KMS-11 (cell line): ENCODE data around the gene PLXNA4.

Experiments used
- H2AFZ ChIP-seq: fragments of 200-600 bp; sonication (generic); 2 replicates; pipeline ENCODE4 v1.6.1; 2016; ENCODE audit warnings: antibody characterized with exemption, mixed run types, low read depth
- H3K27ac ChIP-seq: fragments of 200-600 bp; sonication (generic); 2 replicates; pipeline ENCODE4 v1.6.1; 2016; ENCODE audit warnings: mild to moderate bottlenecking, mixed run types
- H3K27me3 ChIP-seq: fragments of 200-600 bp; sonication (generic); 2 replicates; pipeline ENCODE4 v1.6.1; 2017; ENCODE audit warnings: mild to moderate bottlenecking, low read depth, mixed run types, moderate library complexity; ENCODE audit not compliant: insufficient read depth
- H3K36me3 ChIP-seq: fragments of 200-600 bp; sonication (generic); 2 replicates; pipeline ENCODE4 v1.6.1; 2017; ENCODE audit warnings: mild to moderate bottlenecking, mixed run types; ENCODE audit not compliant: insufficient read depth
- H3K4me1 ChIP-seq: fragments of 200-600 bp; sonication (generic); 2 replicates; pipeline ENCODE4 v1.6.1; 2016; ENCODE audit warnings: mild to moderate bottlenecking, low read depth, mixed run types; ENCODE audit not compliant: poor library complexity, severe bottlenecking
- H3K4me2 ChIP-seq: fragments of 200-600 bp; sonication (generic); 2 replicates; pipeline ENCODE4 v1.7.0; 2016; ENCODE audit warnings: mild to moderate bottlenecking, mixed run types
- H3K4me3 ChIP-seq: fragments of 200-600 bp; sonication (generic); IDR thresholded peaks from 2 replicates; pipeline ENCODE4 v1.6.1; 2017; ENCODE audit warnings: low read depth, low read length, mixed read lengths; ENCODE audit not compliant: insufficient read depth
- H3K79me2 ChIP-seq: fragments of 200-600 bp; sonication (generic); 2 replicates; pipeline ENCODE4 v1.6.1; 2016; ENCODE audit warnings: low read depth, mixed run types; ENCODE audit not compliant: insufficient read depth
- H3K9ac ChIP-seq: fragments of 200-600 bp; sonication (generic); 2 replicates; pipeline ENCODE4 v1.6.1; 2016; ENCODE audit warnings: mild to moderate bottlenecking, mixed run types
- H4K20me1 ChIP-seq: fragments of 200-600 bp; sonication (generic); 2 replicates; pipeline ENCODE4 v1.6.1; 2016; ENCODE audit warnings: mild to moderate bottlenecking, mixed run types; ENCODE audit not compliant: insufficient read depth
- CTCF ChIP-seq: fragments of 200-600 bp; sonication (generic); conservative IDR thresholded peaks from 2 replicates; pipeline ENCODE4 v1.6.1; 2017; ENCODE audit warnings: low read depth, mild to moderate bottlenecking, antibody characterized with exemption, low read length, moderate library complexity, mixed read lengths

Gene PLXNA4

GRCh38 chr7:132504071-132504470 is 72.2 kb downstream of the PLXNA4 start:
- Histone ChIP-seq H3K4me2 (no peak overlapping the region), H4K20me1 (no peaks in the 10 kb centered on the region), H3K9ac (no peak overlapping the region), H3K27ac (no peak overlapping the region), H2AFZ (no peak overlapping the region), H3K4me3 (no peak overlapping the region), H3K36me3 (no peaks in the 10 kb centered on the region), H3K4me1 (no peaks in the 10 kb centered on the region), H3K27me3 (no peaks in the 10 kb centered on the region), H3K79me2 (no peaks in the 10 kb centered on the region)
- TF ChIP-seq CTCF = no peak

- H3K4me1 ChIP-seq = no peaks in the 10 kb centered on the region
Measured at GRCh38 chr7:132503415-132503814, 72.9 kb downstream of the PLXNA4 start.

DNA sequence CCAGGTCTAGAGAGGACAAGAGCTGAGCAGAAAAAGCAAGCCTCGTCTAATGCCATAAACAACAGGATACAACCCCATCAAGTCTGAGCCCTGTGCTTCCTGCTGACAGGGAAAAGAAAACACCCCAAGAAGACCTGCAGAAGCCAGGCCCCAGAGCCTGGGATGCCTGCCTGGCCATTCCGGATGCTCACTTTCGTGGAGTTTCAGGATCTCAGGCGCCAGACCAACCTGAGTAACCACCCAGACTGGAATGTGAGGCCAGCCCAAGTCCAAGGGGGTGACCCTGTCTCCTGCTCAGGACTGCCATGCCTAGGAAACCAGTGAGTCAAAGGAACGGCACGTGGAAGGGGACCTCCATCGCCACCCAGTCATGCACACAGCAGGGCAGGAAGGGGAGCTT is 74.3 kb downstream of the PLXNA4 start:
- H3K4me2 ChIP-seq = no peak overlapping the region
- no peaks in the 10 kb centered on the region for H4K20me1 ChIP-seq
- no peaks in the 10 kb centered on the region for H3K79me2 ChIP-seq
- no peak overlapping the region for H3K4me3 ChIP-seq
- no peaks in the 10 kb centered on the region for H3K36me3 ChIP-seq
- no peak overlapping the region for H3K27ac ChIP-seq
- TF ChIP-seq CTCF = no peak
- H2AFZ ChIP-seq = no peak overlapping the region
- H3K4me1 ChIP-seq = no peaks in the 10 kb centered on the region
- H3K27me3 ChIP-seq = no peaks in the 10 kb centered on the region
- H3K9ac ChIP-seq = no peak overlapping the region

More at GRCh38 chr7:132503415-132503814, 72.9 kb downstream of the PLXNA4 start:
- Histone ChIP-seq H3K4me2 (no peak overlapping the region), H3K27me3 (no peaks in the 10 kb centered on the region), H3K27ac (no peak overlapping the region), H4K20me1 (no peaks in the 10 kb centered on the region), H3K4me3 (no peak overlapping the region), H3K36me3 (no peaks in the 10 kb centered on the region), H3K9ac (no peak overlapping the region), H2AFZ (no peak overlapping the region), H3K79me2 (no peaks in the 10 kb centered on the region)
- no peak; the same call in 1 of the 2 replicates for TF ChIP-seq CTCF

GRCh38 chr7:132500727-132501440 is 75.4 kb downstream of the PLXNA4 start:
- H4K20me1 ChIP-seq = no peaks in the 10 kb centered on the region
- no peaks in the 10 kb centered on the region for H3K4me1 ChIP-seq
- H2AFZ ChIP-seq = no peak overlapping the region
- H3K36me3 ChIP-seq = no peaks in the 10 kb centered on the region
- no peaks in the 10 kb centered on the region for H3K79me2 ChIP-seq
- H3K9ac ChIP-seq = no peak overlapping the region
- no peaks in the 10 kb centered on the region for H3K27me3 ChIP-seq
- no peak overlapping the region for H3K4me2 ChIP-seq
- no peak overlapping the region for H3K4me3 ChIP-seq
- no peak for TF ChIP-seq CTCF
- no peak overlapping the region for H3K27ac ChIP-seq
